Measurements from ENCODE around the gene SLAMF8. TPM values are rescaled to one million over a fixed set of nuclear protein-coding genes. Genes with fewer than 3 reads are reported as not detected.

Gene SLAMF8
- total and polyA plus RNA-seq, 2 donors (not counting 1 experiment from before 2014, with no cell fraction given) = 0.54 TPM; not detected in 1

DNA sequence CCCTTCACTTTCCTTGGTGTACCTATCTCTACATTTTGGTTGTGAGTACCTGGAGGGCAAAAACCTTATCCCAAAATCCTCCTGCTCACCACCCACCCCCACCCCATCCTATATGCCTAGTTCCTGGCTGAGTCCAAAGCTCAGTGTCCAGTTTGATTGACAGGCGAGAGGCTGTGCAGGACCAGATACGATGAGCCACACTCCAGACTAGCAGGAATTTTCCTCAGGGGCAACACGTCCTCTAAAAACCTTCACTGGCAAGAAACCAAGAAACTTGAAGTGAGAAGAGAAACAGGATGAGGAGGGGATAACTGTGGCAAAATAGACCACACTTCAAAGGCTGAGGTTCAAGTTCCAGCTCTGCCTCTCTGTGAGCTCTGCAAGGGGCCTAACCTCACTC is 1.1 kb upstream of the SLAMF8 start:
- Histone ChIP-seq H3K27ac (ENCODE audit: low read length in 2 of 2) (no peak overlapping the region), H3K9me3 (ENCODE audit: control extremely low read depth in 1 of 3, control insufficient read depth in 2 of 3, insufficient read depth in 1 of 3, low read length in 2 of 3) (peaks cover 0 to 6% (median 0%) of the 10 kb centered on the region in 3 donors), H4K20me1 (ENCODE audit: control insufficient read depth, insufficient read depth, low read length, poor library complexity, severe bottlenecking) (no peaks in the 10 kb centered on the region), H3K79me2 (ENCODE audit: control insufficient read depth, insufficient read depth, low read length) (no peaks in the 10 kb centered on the region), H3K36me3 (replicated peaks in 1 of 2; ENCODE audit: control extremely low read depth in 1 of 2, control insufficient read depth in 1 of 2, extremely low read depth in 1 of 2, insufficient read depth in 2 of 2, low read length in 1 of 2) (no peaks in the 10 kb centered on the region), H3K4me2 (replicated peaks; ENCODE audit: low read depth, low read length, poor library complexity, severe bottlenecking) (no peak overlapping the region), H3K9ac (ENCODE audit: low read length) (no peak overlapping the region), H2AFZ (ENCODE audit: insufficient read depth, low read depth, low read length, poor library complexity, severe bottlenecking) (no peak overlapping the region), H3K4me1 (ENCODE audit: control insufficient read depth in 2 of 2, insufficient read depth in 2 of 2, low read length in 2 of 2) (peaks cover 6 to 25% of the 10 kb centered on the region in 2 donors), H3K4me3 (ENCODE audit: control extremely low read depth in 1 of 5, extremely low read depth in 1 of 5, insufficient read depth in 1 of 5, low read depth in 2 of 5, low read length in 4 of 5) (no peak overlapping the region), H3K27me3 (replicated peaks in 1 of 4; ENCODE audit: control extremely low read depth in 1 of 4, control insufficient read depth in 3 of 4, insufficient read depth in 4 of 4, low read length in 3 of 4) (peaks cover 0 to 10% (median 3%) of the 10 kb centered on the region in 4 experiments)
- DNase-seq (no peak), ATAC-seq (ENCODE audit: low read depth) (no peak)
- no peak for TF ChIP-seq EZH2 (IDR thresholded peaks at IDR 0.05; ENCODE audit: borderline replicate concordance, insufficient read depth, low read depth, low read length, poor library complexity, severe bottlenecking)
- TF ChIP-seq, protein P1, sequence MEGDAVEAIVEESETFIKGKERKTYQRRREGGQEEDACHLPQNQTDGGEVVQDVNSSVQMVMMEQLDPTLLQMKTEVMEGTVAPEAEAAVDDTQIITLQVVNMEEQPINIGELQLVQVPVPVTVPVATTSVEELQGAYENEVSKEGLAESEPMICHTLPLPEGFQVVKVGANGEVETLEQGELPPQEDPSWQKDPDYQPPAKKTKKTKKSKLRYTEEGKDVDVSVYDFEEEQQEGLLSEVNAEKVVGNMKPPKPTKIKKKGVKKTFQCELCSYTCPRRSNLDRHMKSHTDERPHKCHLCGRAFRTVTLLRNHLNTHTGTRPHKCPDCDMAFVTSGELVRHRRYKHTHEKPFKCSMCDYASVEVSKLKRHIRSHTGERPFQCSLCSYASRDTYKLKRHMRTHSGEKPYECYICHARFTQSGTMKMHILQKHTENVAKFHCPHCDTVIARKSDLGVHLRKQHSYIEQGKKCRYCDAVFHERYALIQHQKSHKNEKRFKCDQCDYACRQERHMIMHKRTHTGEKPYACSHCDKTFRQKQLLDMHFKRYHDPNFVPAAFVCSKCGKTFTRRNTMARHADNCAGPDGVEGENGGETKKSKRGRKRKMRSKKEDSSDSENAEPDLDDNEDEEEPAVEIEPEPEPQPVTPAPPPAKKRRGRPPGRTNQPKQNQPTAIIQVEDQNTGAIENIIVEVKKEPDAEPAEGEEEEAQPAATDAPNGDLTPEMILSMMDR (IDR thresholded peaks at IDR 0.05) = no peak
- Mint-ChIP-seq H3K27ac (no peak overlapping the region), H3K27me3 (peaks cover 33% of the 10 kb centered on the region), H3K4me3 (no peak overlapping the region), H3K4me1 (peaks cover 18% of the 10 kb centered on the region), H3K9me3 (ENCODE audit: insufficient read depth) (no peaks in the 10 kb centered on the region)
- intact Hi-C loops (cut with micrococcal nuclease) = no loop called here
- CTCF ChIA-PET = no interaction called here
- WGBS (ENCODE audit: insufficient coverage) = 75% methylated on average over 2 of the region's 3 CpGs
- POLR2A ChIA-PET = no interaction called here

DNA sequence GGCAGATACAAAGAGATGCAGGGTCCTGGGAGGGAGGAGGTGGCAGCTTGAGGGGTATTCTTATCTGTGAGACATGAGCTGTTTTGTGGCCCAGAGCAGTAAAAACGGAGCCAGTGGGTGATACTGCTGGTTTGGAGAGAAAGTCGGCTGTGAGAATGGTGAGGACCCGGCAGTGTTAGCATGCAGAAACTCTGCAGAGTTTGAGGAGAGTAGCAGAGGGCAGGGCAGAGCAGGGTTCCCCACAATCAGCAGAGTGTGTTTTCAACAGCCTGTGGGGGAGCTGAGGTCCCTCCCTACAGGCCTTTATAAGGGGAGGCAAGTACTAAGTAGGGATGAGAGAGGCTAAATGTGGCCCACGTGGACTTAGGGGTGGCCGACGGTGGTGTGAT is 423 bp downstream of the SLAMF8 start:
- intact Hi-C loops (cut with micrococcal nuclease) = no loop called here
- CTCF ChIA-PET = interaction anchor here (0.9 to 1.3 kb wide), 3 partner anchors 14 to 30 kb away, joined by 3 to 4 read pairs (median 3); no protein-coding TSS in a partner anchor
- DNase-seq (no peak), ATAC-seq (ENCODE audit: low read depth) (no peak)
- no peak overlapping the region for H3K4me2 ChIP-seq (replicated peaks; ENCODE audit: low read depth, low read length, poor library complexity, severe bottlenecking)
- no peaks in the 10 kb centered on the region for H4K20me1 ChIP-seq (ENCODE audit: control insufficient read depth, insufficient read depth, low read length, poor library complexity, severe bottlenecking)
- TF ChIP-seq, protein P1 (IDR thresholded peaks at IDR 0.05) = no peak
- TF ChIP-seq EZH2 (IDR thresholded peaks at IDR 0.05; ENCODE audit: borderline replicate concordance, insufficient read depth, low read depth, low read length, poor library complexity, severe bottlenecking) = no peak
- peaks cover 18% of the 10 kb centered on the region for H3K4me1 Mint-ChIP-seq
- no peak overlapping the region for H3K4me3 Mint-ChIP-seq
- H3K9me3 ChIP-seq (ENCODE audit: control extremely low read depth in 1 of 3, control insufficient read depth in 2 of 3, insufficient read depth in 1 of 3, low read length in 2 of 3) = peaks cover 0 to 6% (median 0%) of the 10 kb centered on the region in 3 donors
- H3K79me2 ChIP-seq (ENCODE audit: control insufficient read depth, insufficient read depth, low read length) = no peaks in the 10 kb centered on the region
- no peaks in the 10 kb centered on the region for H3K36me3 ChIP-seq (replicated peaks in 1 of 2; ENCODE audit: control extremely low read depth in 1 of 2, control insufficient read depth in 1 of 2, extremely low read depth in 1 of 2, insufficient read depth in 2 of 2, low read length in 1 of 2)
- H3K27ac ChIP-seq (ENCODE audit: low read length in 2 of 2) = no peak overlapping the region
- no peak overlapping the region for H3K4me3 ChIP-seq (ENCODE audit: control extremely low read depth in 1 of 5, extremely low read depth in 1 of 5, insufficient read depth in 1 of 5, low read depth in 2 of 5, low read length in 4 of 5)
- no peaks in the 10 kb centered on the region for H3K9me3 Mint-ChIP-seq (ENCODE audit: insufficient read depth)
- no peak overlapping the region for H2AFZ ChIP-seq (ENCODE audit: insufficient read depth, low read depth, low read length, poor library complexity, severe bottlenecking)
- peaks cover 6 to 25% of the 10 kb centered on the region in 2 donors for H3K4me1 ChIP-seq (ENCODE audit: control insufficient read depth in 2 of 2, insufficient read depth in 2 of 2, low read length in 2 of 2)
- no peak overlapping the region for H3K9ac ChIP-seq (ENCODE audit: low read length)
- peaks cover 0 to 8% (median 3%) of the 10 kb centered on the region in 4 experiments for H3K27me3 ChIP-seq (replicated peaks in 1 of 4; ENCODE audit: control extremely low read depth in 1 of 4, control insufficient read depth in 3 of 4, insufficient read depth in 4 of 4, low read length in 3 of 4)
- POLR2A ChIA-PET = no interaction called here
- H3K27ac Mint-ChIP-seq = no peak overlapping the region
- peaks cover 28% of the 10 kb centered on the region for H3K27me3 Mint-ChIP-seq
- WGBS (ENCODE audit: insufficient coverage) = 94% methylated on average over 3 of the region's 6 CpGs
